Muscle of leg (tissue), 11 donors: ENCODE data around the gene MS4A4A. TPM values are rescaled to one million over a fixed set of nuclear protein-coding genes. Genes with fewer than 3 reads are reported as not detected.
A peak's percentile ranks its signal among the peaks of the same experiment; 100 is the strongest.

Source experiments
- DNase-seq: peaks from one replicate; pipeline ENCODE4 v3.0.0; 2013
- H3K27ac ChIP-seq: one replicate; pipeline ENCODE4 v1.5.1; 2013; ENCODE audit warnings: mild to moderate bottlenecking, low read length, control low read depth
- H3K27me3 ChIP-seq: one replicate; pipeline ENCODE4 v1.6.1; 2013; ENCODE audit warnings: low read length; ENCODE audit not compliant: control insufficient read depth, insufficient read depth
- H3K36me3 ChIP-seq: one replicate; pipeline ENCODE4 v1.6.1; 2013; ENCODE audit warnings: low read length; ENCODE audit not compliant: control insufficient read depth, insufficient read depth
- H3K4me1 ChIP-seq: one replicate; pipeline ENCODE4 v1.6.1; 2013; ENCODE audit warnings: low read length; ENCODE audit not compliant: control insufficient read depth, insufficient read depth
- H3K4me3 ChIP-seq: one replicate; pipeline ENCODE4 v1.5.1; 2013; ENCODE audit warnings: low read length, control low read depth
- H3K9me3 ChIP-seq: replicated peaks from 2 replicates; pipeline ENCODE4 v1.6.1; 2013; ENCODE audit warnings: low read depth, low read length; ENCODE audit not compliant: control insufficient read depth
- WGBS: methylation state at CpG from one replicate; pipeline ENCODE4 v1.1.5; 2013; ENCODE audit warnings: missing lambda C conversion rate; ENCODE audit not compliant: insufficient coverage; 5-methylcytosine and 5-hydroxymethylcytosine counted together
- polyA plus RNA-seq, 8 donors: library from polyadenylated mRNA; unstranded; fragments of 120-200 nt; gene quantifications; one replicate each; pipeline versions ENCODE4 v1.2.1 to v1.2.3, GENCODE V29; 2013; ENCODE audit warnings: inconsistent platforms in 1 of 8, low replicate concordance in 1 of 8; ENCODE audit not compliant: insufficient read length in 8 of 8, insufficient read depth in 1 of 8
- total RNA-seq: library from RNA; stranded (reverse); fragments of 120-200 nt; gene quantifications from one replicate; pipeline ENCODE4 v1.2.4, GENCODE V29; 2013

The MS4A4A gene
- total and polyA plus RNA-seq, 9 donors, result 6.9 to 18.5 (median 10.3) TPM

GRCh38 chr11:60318726-60319125, 38.3 kb downstream of the MS4A4A start:
- no peaks in the 10 kb centered on the region for H3K27me3 ChIP-seq
- H3K4me1 ChIP-seq, result no peaks in the 10 kb centered on the region
- H3K4me3 ChIP-seq, result no peak overlapping the region
- H3K36me3 ChIP-seq, result no peaks in the 10 kb centered on the region
- peaks cover 5% of the 10 kb centered on the region for H3K9me3 ChIP-seq
- DNase-seq, result no peak
- WGBS, result 75% methylated on average over 2 of the region's 2 CpGs
- H3K27ac ChIP-seq, result no peak overlapping the region

- no peaks in the 10 kb centered on the region for H3K4me1 ChIP-seq
- no peaks in the 10 kb centered on the region for H3K36me3 ChIP-seq
- DNase-seq, result no peak
- peaks cover 7% of the 10 kb centered on the region for H3K9me3 ChIP-seq
- no peaks in the 10 kb centered on the region for H3K27me3 ChIP-seq
- H3K4me3 ChIP-seq, result no peak overlapping the region
- no peak overlapping the region for H3K27ac ChIP-seq
Measured at GRCh38 chr11:60321051-60321450, 40.6 kb downstream of the MS4A4A start.

GRCh38 chr11:60326955-60327354, 46.5 kb downstream of the MS4A4A start, which contains the start of gene MS4A6E:
MS4A6E (plus strand) TSS chr11:60327255; CDS start chr11:60334896, 7,641 bp downstream.
- Histone ChIP-seq H3K9me3 (peaks cover 10% of the 10 kb centered on the region), H3K4me1 (no peaks in the 10 kb centered on the region), H3K27ac (no peak within 1 kb of the TSS), H3K27me3 (no peaks in the 10 kb centered on the region), H3K4me3 (no peak within 1 kb of the TSS), H3K36me3 (no peaks in the 10 kb centered on the region)
- no peak for DNase-seq
- no CpG with 5 or more reads among the region's 1 CpG for WGBS

- Histone ChIP-seq H3K9me3 (peaks cover 8% of the 10 kb centered on the region), H3K36me3 (no peaks in the 10 kb centered on the region), H3K27ac (no peak overlapping the region), H3K27me3 (no peaks in the 10 kb centered on the region), H3K4me1 (no peaks in the 10 kb centered on the region), H3K4me3 (no peak overlapping the region)
- no peak for DNase-seq
Measured at GRCh38 chr11:60328460-60328859, 48.0 kb downstream of the MS4A4A start.

GRCh38 chr11:60332846-60333245, 52.4 kb downstream of the MS4A4A start:
- no peak overlapping the region for H3K4me3 ChIP-seq
- WGBS, result no CpG with 5 or more reads among the region's 3 CpGs
- H3K27me3 ChIP-seq, result no peaks in the 10 kb centered on the region
- H3K36me3 ChIP-seq, result no peaks in the 10 kb centered on the region
- H3K4me1 ChIP-seq, result no peaks in the 10 kb centered on the region
- no peak overlapping the region for H3K27ac ChIP-seq
- DNase-seq, result peak; percentile 59
- H3K9me3 ChIP-seq, result no peaks in the 10 kb centered on the region

GRCh38 chr11:60334005-60334620, 53.6 kb downstream of the MS4A4A start:
- peak; percentile 59 for DNase-seq
- H3K27me3 ChIP-seq, result no peaks in the 10 kb centered on the region
- no peak overlapping the region for H3K27ac ChIP-seq
- H3K36me3 ChIP-seq, result no peaks in the 10 kb centered on the region
- H3K4me1 ChIP-seq, result no peaks in the 10 kb centered on the region
- 22% methylated on average over 1 of the region's 2 CpGs for WGBS
- H3K4me3 ChIP-seq, result no peak overlapping the region
- no peaks in the 10 kb centered on the region for H3K9me3 ChIP-seq

GRCh38 chr11:60336767-60337391, 56.4 kb downstream of the MS4A4A start:
- H3K4me1 ChIP-seq, result no peaks in the 10 kb centered on the region
- H3K27ac ChIP-seq, result no peak overlapping the region
- no peaks in the 10 kb centered on the region for H3K36me3 ChIP-seq
- no CpG with 5 or more reads among the region's 7 CpGs for WGBS
- peak; percentile 13 for DNase-seq
- no peak overlapping the region for H3K4me3 ChIP-seq
- H3K9me3 ChIP-seq, result no peaks in the 10 kb centered on the region
- no peaks in the 10 kb centered on the region for H3K27me3 ChIP-seq

- H3K4me3 ChIP-seq, result no peak overlapping the region
- WGBS, result 78% methylated on average over 1 of the region's 2 CpGs
- H3K4me1 ChIP-seq, result no peaks in the 10 kb centered on the region
Measured at GRCh38 chr11:60338053-60338452, 57.6 kb downstream of the MS4A4A start.

GRCh38 chr11:60339356-60339755, 58.9 kb downstream of the MS4A4A start:
- Histone ChIP-seq H3K4me3 (no peak overlapping the region), H3K27me3 (no peaks in the 10 kb centered on the region), H3K9me3 (no peaks in the 10 kb centered on the region), H3K4me1 (no peaks in the 10 kb centered on the region), H3K27ac (no peak overlapping the region), H3K36me3 (no peaks in the 10 kb centered on the region)
- no CpG with 5 or more reads among the region's 3 CpGs for WGBS
- no peak for DNase-seq

More at GRCh38 chr11:60338053-60338452, 57.6 kb downstream of the MS4A4A start:
- Histone ChIP-seq H3K27me3 (no peaks in the 10 kb centered on the region), H3K36me3 (no peaks in the 10 kb centered on the region), H3K9me3 (no peaks in the 10 kb centered on the region), H3K27ac (no peak overlapping the region)
- no peak for DNase-seq

- H3K27me3 ChIP-seq, result no peaks in the 10 kb centered on the region
- no peaks in the 10 kb centered on the region for H3K4me1 ChIP-seq
- no peaks in the 10 kb centered on the region for H3K36me3 ChIP-seq
- no peak for DNase-seq
- WGBS, result no CpG with 5 or more reads among the region's 10 CpGs
- H3K9me3 ChIP-seq, result no peaks in the 10 kb centered on the region
- no peak overlapping the region for H3K4me3 ChIP-seq
- no peak overlapping the region for H3K27ac ChIP-seq
Measured at GRCh38 chr11:60343094-60343704, 62.7 kb downstream of the MS4A4A start.
